NCI-H226 (cell line): ENCODE measurements around the gene CABP4.
"Not testable (repeated sequence)": the region's sequence is repeated elsewhere in the genome, so short reads cannot be mapped to it uniquely, and the experiment has no call there.

Source experiments
- DNase-seq: peaks from one replicate; pipeline ENCODE4 v3.0.0-alpha.2; 2015

Gene CABP4

GRCh38 chr11:67483831-67484665 lies 28.9 kb downstream of the CABP4 start:
- no peak for DNase-seq

DNA sequence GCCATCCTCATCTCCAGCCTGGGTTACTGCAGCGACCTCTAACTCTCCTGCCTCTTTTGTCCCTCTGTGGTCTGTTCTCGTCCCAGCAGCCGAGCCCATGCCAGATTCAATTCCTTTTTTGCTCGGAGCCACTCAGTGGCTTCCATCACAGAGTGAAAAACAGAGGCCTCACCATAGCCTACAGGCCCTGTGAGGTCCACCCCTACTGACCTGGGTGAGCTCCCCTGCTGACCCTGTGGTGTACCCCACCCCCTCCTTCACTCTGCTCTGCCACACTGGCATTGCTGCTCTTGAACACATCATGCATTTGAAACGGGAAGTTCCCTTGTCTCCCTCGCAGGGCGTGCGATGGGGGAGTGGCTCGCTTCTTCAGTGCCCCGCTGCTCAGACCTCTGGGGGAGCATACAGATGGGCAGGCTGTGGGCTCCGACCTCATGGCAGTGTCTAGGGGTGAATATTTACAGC lies 29.7 kb downstream of the CABP4 start:
- no peak for DNase-seq

DNA sequence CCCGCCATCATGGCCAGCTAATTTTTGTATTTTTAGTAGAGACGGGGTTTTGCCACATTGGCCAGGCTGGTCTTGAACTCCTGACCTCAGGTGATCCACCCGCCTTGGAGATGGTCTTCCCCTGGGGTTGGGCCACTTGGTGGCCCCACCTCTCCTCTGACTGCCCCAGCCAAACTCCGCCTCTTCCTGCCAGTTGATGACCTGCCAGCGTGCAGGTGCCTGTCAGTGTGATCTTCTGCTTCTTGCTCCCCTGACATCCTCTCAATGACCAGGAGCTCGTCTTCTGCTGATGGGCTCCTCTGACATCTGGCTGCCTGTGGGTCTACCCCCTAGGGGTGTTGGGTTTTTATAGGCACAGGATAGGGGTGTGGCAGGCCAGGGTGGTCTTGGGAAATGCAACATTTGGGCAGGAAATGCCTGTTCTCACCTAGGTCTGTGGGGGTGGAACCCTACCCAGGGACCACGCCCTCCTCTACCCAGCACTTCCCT lies 30.8 kb downstream of the CABP4 start:
- not testable (repeated sequence) for DNase-seq

DNA sequence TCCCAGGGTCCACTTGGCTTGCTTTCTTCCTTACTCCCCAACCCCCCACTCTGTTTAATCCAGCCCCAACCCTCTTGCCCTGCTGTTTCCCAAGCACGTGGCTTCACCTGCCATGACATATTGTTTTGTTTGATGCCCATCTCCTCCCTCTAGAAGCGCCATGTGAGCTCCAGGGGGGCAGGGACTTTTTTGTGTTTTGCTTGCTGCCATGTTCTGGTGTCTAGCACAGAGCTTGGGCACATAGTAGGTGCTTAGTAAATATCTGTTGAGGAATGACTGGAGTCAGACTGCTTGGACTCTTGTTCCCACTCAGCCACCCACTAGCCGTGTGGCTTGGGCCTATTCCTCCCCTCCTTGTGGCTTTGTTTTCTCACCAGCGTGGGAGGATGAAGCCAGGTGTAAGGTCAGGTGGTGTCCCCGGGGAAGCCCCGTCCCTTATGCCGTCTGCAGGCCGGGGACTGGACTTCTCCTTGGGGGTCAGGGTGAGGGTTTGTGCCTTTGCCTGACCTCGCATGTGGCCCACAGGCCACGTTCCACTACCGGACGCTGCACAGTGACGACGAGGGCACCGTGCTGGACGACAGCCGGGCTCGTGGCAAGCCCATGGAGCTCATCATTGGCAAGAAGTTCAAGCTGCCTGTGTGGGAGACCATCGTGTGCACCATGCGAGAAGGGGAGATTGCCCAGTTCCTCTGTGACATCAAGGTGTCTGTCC lies 31.5 kb downstream of the CABP4 start:
- DNase-seq, result no peak

GRCh38 chr11:67489203-67489884 lies 34.2 kb downstream of the CABP4 start:
- DNase-seq, result no peak

DNA sequence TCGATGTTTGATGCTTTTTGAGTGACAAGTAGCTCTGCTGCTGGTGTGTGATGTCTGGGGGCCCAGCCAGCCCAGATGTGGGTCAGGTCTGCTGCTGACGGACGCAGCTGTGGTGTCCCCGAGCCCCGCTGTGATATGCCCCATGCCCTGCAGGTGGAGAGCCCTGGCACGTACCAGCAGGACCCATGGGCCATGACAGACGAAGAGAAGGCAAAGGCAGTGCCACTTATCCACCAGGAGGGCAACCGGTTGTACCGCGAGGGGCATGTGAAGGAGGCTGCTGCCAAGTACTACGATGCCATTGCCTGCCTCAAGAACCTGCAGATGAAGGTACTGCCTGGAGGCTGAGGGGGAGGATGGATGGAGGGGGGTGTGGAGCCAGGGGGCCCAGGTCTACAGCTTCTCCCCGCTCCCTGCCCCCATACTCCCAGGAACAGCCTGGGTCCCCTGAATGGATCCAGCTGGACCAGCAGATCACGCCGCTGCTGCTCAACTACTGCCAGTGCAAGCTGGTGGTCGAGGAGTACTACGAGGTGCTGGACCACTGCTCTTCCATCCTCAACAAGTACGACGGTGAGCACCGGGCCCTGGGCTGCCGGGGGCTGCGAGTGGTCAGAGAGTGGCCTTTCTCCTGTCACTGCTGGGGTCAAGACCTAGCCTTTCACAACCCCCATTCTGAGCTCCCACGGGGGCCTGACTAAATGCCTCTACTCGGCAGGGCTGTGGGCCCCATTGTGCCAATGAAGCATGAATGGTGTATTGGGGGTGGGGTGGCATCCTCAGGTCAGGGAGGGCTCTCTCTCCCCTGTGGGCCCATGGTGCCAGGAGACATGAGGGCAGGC lies 35.0 kb downstream of the CABP4 start:
- DNase-seq, result no peak

DNA sequence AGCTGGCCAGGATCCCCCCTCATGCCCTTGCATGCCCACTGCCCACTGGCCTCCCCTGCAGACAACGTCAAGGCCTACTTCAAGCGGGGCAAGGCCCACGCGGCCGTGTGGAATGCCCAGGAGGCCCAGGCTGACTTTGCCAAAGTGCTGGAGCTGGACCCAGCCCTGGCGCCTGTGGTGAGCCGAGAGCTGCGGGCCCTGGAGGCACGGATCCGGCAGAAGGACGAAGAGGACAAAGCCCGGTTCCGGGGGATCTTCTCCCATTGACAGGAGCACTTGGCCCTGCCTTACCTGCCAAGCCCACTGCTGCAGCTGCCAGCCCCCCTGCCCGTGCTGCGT lies 35.5 kb downstream of the CABP4 start:
- DNase-seq, result no peak

DNA sequence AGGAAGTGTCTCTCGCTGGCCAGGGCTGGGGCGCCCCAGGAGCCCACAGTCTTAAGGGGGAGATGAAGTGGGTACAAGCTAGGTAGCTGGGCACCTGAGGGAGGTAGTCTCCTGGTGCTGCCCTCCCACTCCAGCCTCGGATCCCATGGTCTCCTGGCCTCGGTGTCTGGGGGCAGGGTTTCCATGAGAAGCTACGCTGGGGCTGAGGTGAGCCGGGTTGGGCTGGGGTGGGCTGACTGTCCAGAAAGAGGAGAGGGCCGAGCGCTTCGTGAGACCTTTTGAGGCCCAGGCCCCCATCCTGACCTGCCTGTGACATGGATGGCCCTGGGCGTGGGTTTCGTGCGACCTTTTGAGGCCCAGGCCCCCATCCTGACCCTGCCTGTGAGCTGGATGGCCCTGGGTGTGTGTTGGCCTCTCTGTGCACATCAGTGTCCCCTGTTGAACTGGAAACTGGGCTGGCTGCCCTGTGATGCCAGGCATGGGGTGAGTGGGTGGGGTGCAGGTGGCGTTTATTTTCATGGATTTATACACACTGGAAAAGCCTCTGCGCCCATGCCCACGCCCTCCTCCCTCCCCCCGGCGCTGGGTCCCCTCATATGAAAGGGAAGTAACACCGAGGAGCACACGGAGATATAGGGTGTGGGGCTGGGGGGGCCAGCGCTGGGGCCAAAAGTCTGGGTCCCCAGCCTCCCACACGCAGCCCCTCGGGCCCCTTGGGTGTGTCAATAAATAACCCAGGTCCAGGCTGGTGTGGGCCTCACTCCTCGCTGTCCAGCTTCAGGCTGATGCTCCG lies 36.3 kb downstream of the CABP4 start:
- no peak for DNase-seq

DNA sequence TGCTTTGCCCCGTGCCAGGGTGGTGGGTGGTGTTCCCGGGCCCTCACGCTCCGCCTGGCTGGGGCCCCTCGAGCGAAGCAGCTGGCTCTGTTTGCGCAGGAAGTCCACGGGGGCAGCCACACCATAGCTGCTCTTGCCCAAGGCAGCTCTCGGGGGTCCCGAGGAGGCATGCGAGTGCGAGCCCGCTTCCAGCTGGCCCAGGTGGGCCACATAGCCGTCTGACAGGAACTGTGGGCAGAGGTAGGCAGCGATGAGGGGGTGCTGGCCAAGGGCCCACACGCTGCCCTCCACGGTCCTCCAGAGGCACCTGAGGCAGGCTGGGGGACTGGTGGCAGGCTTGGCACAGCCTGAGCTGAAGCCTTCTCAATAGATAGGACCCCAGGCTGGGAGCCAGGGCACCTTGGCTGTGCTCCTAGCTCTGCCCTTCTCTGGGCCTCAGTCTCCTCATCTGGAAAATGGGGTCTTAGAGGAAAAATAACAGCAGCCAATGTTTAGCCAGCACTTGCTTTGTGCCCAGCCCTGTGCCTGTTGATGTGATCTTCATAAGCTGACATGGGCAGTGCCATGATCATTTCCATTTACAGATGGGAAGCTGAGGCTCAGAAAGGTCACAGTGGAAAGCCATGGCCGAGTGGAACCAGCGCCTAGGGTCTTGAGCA lies 37.0 kb downstream of the CABP4 start:
- no peak for DNase-seq

GRCh38 chr11:67492801-67493547 lies 37.8 kb downstream of the CABP4 start:
- no peak for DNase-seq

GRCh38 chr11:67493548-67494370 lies 38.6 kb downstream of the CABP4 start:
- DNase-seq, result no peak

GRCh38 chr11:67494371-67495233 lies 39.4 kb downstream of the CABP4 start:
- DNase-seq, result no peak

DNA sequence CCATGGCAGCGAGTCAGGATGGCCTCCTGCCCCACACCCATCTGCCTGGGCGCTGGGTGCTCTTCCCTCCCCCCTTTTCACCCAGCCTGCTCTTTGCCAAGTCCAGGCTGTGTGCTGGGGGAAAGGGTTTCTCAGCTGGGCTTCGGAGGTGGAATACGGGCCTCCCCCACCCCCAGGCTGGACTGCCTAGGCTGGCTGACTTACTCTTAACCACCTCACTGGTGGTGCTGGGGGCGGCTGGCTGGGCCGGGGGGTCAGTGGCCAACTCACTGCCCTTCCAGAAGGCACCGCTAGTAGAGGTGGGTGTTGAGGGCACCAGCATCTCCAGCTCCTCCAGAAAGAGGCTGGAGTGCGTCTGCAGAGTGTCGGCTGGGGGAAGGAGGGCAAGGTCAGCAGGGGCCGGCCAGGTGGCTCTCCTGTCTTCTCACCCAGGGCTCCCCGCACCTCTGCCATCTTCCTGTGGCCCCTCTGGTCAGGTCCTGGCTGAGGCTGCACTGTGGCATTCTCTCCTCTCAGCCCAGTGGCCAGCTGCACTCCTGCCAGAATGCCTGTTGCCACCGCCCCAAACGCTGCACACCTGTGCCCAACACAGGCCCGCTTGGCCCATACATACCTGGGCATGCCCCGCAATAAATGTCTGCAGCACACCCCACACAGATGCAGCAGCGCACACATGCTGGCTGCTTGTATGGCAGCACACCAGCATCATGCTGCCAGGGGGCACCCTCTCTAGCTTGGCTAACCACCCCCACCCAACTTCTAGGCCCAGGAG lies 40.3 kb downstream of the CABP4 start:
- DNase-seq, result no peak

DNA sequence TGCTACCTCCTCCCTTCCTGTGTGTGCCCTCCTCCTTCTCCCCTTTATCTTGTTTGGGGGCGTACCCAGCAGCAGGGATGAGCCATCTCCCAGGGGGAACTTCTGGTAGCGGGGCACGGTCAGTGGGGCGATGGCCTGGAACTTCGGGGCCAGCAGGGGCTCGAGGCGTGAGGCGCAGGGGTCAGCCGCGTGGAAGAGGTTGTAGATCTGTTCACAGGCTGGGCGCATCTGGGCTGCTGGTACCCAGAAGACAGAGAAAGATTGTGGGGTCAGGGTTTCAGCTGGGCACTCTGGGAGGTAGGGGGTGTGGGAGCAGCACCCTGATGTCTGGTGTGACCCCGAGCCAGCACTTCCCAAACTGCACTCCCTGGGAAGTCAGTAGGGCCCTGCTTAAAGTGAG lies 41.0 kb downstream of the CABP4 start:
- DNase-seq, result no peak

DNA sequence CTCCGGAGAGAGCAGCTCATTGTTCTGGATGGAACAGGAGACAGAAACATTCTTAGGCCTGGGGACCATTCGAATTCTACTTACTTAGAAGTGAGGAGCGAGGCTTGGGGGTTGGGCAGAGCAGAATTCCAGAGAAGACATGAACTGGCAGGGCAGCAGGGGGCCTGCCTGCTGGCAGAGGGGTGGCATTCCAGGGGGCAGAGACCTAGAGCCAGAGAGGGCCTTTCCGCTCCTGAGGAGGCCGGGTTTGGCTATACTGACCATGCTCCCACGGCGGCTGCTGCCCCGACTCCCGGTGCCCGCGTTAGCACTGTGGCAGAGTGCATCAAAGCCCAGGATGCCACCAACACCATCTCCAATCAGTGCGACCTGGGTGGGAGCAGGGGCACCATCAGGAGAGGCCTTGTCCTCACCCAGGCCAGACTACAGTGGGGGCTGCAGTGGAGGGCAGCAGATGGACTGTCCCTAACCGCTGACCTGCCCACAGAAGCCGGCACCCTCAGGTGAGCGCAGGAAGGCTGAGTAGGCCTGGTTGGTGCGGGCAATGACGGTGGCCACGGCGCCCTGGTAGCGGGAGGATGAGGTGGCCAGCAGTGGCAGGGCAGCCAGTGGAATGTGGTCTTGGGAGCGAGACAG lies 42.6 kb downstream of the CABP4 start:
- DNase-seq, result no peak

GRCh38 chr11:67498544-67498972 lies 43.4 kb downstream of the CABP4 start:
- no peak for DNase-seq

DNA sequence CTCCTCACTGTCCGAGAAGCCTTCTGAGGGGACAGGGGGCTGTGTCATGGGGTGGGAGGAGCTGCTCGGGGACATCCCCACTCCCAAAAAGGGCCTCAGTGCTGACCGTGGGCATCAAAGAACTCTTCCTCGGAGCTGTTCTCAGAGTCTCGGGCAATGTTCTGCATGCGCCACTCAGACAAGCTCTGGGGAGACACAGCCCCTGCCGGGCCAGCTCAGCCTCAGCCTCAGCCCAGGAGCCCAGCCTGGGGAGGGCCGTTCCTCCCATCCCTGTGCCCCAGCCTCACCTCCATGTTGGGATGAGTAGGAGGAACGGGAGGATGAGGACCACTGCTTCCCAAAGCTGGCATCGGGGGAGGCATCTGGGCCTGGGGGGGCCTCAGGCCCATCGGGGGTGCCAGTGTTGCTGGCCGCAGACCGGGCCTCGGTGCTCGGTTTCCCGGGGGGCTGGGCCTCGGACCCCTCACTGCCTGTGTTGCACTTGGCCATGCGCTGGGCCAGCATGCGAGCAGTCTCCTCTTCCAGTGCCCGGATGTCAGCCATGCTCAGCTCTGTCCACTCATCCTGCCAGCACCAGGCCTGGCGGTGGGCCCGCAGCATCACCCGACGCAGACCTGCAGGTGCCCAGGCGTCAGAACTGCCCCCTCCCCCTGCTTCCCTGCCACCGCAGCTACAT lies 44.8 kb downstream of the CABP4 start:
- DNase-seq, result no peak
